Type B pancreatic cell (in vitro differentiated cells): ENCODE data around the gene ARHGEF37. TPM values are rescaled to one million over a fixed set of nuclear protein-coding genes. Genes with fewer than 3 reads are reported as not detected.

ENCODE experiments used
- DNase-seq: peaks from one replicate; pipeline ENCODE4 v3.0.0; 2021; ENCODE audit warnings: mixed read lengths; ENCODE audit not compliant: unreplicated experiment; ENCODE audit errors: extremely low spot score
- H3K27ac Mint-ChIP-seq: 2 replicates; pipeline ENCODE4 v1.8.0; 2021; ENCODE audit warnings: mild to moderate bottlenecking, mixed read lengths
- H3K27me3 Mint-ChIP-seq: 2 replicates; pipeline ENCODE4 v1.8.0; 2021; ENCODE audit warnings: mixed read lengths
- H3K36me3 Mint-ChIP-seq: 2 replicates; pipeline ENCODE4 v1.8.0; 2021; ENCODE audit warnings: mixed read lengths
- H3K4me1 Mint-ChIP-seq: one replicate; pipeline ENCODE4 v1.8.0; 2021; ENCODE audit warnings: mixed read lengths; ENCODE audit not compliant: unreplicated experiment
- H3K4me3 Mint-ChIP-seq: 2 replicates; pipeline ENCODE4 v1.8.0; 2021; ENCODE audit warnings: mild to moderate bottlenecking, mixed read lengths
- H3K9me3 Mint-ChIP-seq: 2 replicates; pipeline ENCODE4 v1.8.0; 2021; ENCODE audit warnings: mixed read lengths
- total RNA-seq: library from RNA; stranded (reverse); gene quantifications from 2 replicates; pipeline ENCODE4 v1.2.1, GENCODE V29; 2021; ENCODE audit warnings: low replicate concordance
- TF ChIP-seq, protein P1 (sequence below): fragments of 200-600 bp; sonication (generic); conservative IDR thresholded peaks from 2 replicates; pipeline ENCODE4 v1.5.0; 2021; ENCODE audit warnings: antibody characterized with exemption, mild to moderate bottlenecking

The ARHGEF37 gene
- total RNA-seq, 1 donor from 2014 or later: 7.1 TPM

- Mint-ChIP-seq H3K36me3 (no peaks in the 10 kb centered on the region), H3K27ac (no peak overlapping the region), H3K27me3 (peaks cover 6% of the 10 kb centered on the region)
These were observed 96.4 kb downstream of the ARHGEF37 start for GRCh38 chr5:149677731-149678130.

DNA sequence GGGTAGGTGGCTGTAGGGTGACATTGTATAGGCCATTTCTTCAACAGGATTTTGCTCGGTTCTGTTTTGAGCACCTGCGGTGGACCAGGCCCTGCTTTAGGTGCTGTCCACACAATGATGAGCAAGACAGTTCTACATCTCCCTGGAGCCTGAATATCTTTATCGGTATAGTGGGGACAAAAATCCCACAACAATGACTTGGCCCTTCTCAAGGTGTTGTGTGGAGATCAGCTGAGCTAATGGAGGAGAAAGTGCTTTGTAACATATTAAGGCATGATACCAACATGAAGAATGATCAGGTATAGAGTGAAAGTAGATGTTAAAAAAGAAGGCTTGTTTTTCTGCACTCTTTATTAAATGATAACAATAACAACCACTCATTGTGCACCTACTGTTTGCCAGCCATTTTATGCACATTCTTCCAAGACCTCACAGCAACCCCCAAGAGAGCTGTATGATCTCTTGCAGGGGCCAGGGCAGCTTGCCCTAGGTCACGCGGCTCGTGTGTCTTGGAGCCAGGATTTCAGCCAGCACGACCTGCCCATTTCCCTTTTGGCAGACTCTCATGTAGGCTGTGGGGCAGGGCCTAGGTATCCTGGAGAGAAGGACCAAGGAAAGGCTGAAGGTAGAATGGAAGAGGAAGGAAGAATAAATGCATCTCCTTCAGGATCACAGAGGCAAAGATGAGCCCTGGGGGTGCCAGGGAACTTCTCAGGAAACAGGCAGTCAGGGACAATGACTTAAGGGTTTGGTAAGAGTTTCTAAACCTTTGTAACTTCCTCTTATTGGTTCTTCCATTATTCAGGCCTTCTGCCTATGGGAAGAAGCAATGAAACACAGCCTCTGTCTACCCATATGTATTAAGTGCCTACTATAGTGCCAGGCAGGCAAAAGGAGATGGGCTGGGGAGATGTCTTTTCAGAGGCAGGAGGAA lies 98.8 kb downstream of the ARHGEF37 start:
- Mint-ChIP-seq H3K27me3 (peaks cover 10% of the 10 kb centered on the region), H3K9me3 (peaks cover 4% of the 10 kb centered on the region), H3K36me3 (no peaks in the 10 kb centered on the region), H3K4me3 (no peak overlapping the region), H3K27ac (no peak overlapping the region), H3K4me1 (peaks cover 8% of the 10 kb centered on the region)
- TF ChIP-seq, protein P1, sequence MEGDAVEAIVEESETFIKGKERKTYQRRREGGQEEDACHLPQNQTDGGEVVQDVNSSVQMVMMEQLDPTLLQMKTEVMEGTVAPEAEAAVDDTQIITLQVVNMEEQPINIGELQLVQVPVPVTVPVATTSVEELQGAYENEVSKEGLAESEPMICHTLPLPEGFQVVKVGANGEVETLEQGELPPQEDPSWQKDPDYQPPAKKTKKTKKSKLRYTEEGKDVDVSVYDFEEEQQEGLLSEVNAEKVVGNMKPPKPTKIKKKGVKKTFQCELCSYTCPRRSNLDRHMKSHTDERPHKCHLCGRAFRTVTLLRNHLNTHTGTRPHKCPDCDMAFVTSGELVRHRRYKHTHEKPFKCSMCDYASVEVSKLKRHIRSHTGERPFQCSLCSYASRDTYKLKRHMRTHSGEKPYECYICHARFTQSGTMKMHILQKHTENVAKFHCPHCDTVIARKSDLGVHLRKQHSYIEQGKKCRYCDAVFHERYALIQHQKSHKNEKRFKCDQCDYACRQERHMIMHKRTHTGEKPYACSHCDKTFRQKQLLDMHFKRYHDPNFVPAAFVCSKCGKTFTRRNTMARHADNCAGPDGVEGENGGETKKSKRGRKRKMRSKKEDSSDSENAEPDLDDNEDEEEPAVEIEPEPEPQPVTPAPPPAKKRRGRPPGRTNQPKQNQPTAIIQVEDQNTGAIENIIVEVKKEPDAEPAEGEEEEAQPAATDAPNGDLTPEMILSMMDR: no peak
- DNase-seq: no peak

More at GRCh38 chr5:149677731-149678130, 96.4 kb downstream of the ARHGEF37 start:
- TF ChIP-seq, protein P1: no peak
- no peak for DNase-seq
- Mint-ChIP-seq H3K9me3 (peaks cover 8% of the 10 kb centered on the region), H3K4me1 (peaks cover 8% of the 10 kb centered on the region), H3K4me3 (no peak overlapping the region)

- Mint-ChIP-seq H3K4me1 (peaks cover 5% of the 10 kb centered on the region), H3K36me3 (no peaks in the 10 kb centered on the region), H3K27me3 (peaks cover 14% of the 10 kb centered on the region), H3K4me3 (no peak overlapping the region), H3K9me3 (peaks cover under 1% of the 10 kb centered on the region), H3K27ac (no peak overlapping the region)
- TF ChIP-seq, protein P1: no peak
- no peak for DNase-seq
These were observed 99.5 kb downstream of the ARHGEF37 start for GRCh38 chr5:149680810-149681221.

DNA sequence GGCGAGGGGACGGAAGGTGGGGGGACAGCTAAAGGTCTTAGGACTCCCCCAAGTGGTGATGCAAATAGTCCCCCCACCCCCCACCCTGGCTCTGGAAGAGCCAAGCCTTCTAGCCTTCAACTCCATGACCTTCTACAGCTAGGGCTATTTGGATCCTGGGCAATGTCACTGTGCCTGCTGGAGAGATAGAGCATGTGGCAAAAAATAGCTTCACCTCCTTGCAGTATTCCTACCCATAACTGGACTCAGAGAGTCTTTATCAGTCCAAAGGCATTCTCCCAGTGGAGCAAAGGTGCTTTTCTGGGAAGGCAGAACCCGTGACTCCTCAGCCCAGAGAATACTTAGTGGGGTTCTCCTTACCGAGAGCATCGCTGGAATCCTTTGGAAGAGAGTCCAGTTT lies 100.0 kb downstream of the ARHGEF37 start:
- TF ChIP-seq, protein P1: no peak
- Mint-ChIP-seq H3K36me3 (no peaks in the 10 kb centered on the region), H3K27me3 (peaks cover 17% of the 10 kb centered on the region), H3K27ac (no peak overlapping the region), H3K4me1 (peaks cover under 1% of the 10 kb centered on the region), H3K9me3 (no peaks in the 10 kb centered on the region), H3K4me3 (no peak overlapping the region)
- no peak for DNase-seq

DNA sequence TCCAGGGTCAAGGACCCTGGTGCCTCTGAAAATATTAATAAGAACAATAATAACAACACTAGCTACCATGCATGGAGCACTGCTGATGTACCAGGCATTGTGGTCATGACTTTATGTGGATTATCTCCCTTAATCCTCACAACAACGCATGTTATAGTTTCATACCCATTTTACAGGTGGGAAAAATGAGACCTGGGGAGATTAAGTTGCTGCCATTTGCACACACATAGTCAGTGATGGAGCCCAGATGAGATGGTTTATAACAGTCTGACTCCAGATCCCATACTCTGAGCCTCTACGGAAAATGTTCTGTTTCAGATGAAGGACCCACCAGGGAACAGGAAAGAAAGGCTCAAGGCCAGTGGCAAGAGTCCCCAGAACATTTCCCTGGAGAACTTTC lies 100.6 kb downstream of the ARHGEF37 start:
- Mint-ChIP-seq H3K27ac (no peak overlapping the region), H3K27me3 (peaks cover 19% of the 10 kb centered on the region), H3K4me1 (no peaks in the 10 kb centered on the region), H3K36me3 (no peaks in the 10 kb centered on the region), H3K4me3 (no peak overlapping the region), H3K9me3 (no peaks in the 10 kb centered on the region)
- TF ChIP-seq, protein P1: no peak
- DNase-seq: no peak
